RWPE1 (cell line): Measurements from ENCODE around the gene URI1.

ENCODE experiments used
- CTCF ChIA-PET: fragments of 350-600 bp; sonication (Branson Sonifier 250); formaldehyde crosslinking; extraction: SDS; loops from one replicate; lab custom pipeline; 2021; lab: Yijun Ruan, JAX
- POLR2A ChIA-PET: fragments of 400-600 bp; formaldehyde crosslinking; extraction: SDS; loops from one replicate; lab custom pipeline; 2020; ENCODE audit warnings: antibody characterized with exemption; ENCODE audit not compliant: low non-redundant PET; lab: Yijun Ruan, JAX
- DNase-seq: peaks from one replicate; pipeline ENCODE4 v3.0.0; 2012; ENCODE audit warnings: low spot score
- H3K27ac ChIP-seq: fragments of 450-650 bp; 2 replicates; pipeline ENCODE4 v1.5.1; 2017
- CTCF ChIP-seq: fragments of 450-650 bp; conservative IDR thresholded peaks from 2 replicates; pipeline ENCODE4 v1.5.1; 2017; ENCODE audit warnings: low read depth, mild to moderate bottlenecking

URI1 gene, protein sequence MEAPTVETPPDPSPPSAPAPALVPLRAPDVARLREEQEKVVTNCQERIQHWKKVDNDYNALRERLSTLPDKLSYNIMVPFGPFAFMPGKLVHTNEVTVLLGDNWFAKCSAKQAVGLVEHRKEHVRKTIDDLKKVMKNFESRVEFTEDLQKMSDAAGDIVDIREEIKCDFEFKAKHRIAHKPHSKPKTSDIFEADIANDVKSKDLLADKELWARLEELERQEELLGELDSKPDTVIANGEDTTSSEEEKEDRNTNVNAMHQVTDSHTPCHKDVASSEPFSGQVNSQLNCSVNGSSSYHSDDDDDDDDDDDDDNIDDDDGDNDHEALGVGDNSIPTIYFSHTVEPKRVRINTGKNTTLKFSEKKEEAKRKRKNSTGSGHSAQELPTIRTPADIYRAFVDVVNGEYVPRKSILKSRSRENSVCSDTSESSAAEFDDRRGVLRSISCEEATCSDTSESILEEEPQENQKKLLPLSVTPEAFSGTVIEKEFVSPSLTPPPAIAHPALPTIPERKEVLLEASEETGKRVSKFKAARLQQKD

GRCh38 chr19:29941828-29942403 is at the start of gene URI1:
Gene URI1 (plus strand): TSS chr19:29942239. CDS start chr19:29942548, 309 bp downstream.
- ChIA-PET CTCF (interaction anchor here (0.7 to 0.8 kb wide), 2 partner anchors 36 to 170 kb away, joined by 3 to 4 read pairs; no protein-coding TSS in a partner anchor), POLR2A (interaction anchor here (0.6 to 0.7 kb wide), 3 partner anchors 47 to 181 kb away, joined by 3 to 7 read pairs (median 3); no protein-coding TSS in a partner anchor)
- no peak for TF ChIP-seq CTCF
- peak within 1 kb of the TSS; percentile 78 for H3K27ac ChIP-seq
- peak; percentile 86 for DNase-seq

DNA sequence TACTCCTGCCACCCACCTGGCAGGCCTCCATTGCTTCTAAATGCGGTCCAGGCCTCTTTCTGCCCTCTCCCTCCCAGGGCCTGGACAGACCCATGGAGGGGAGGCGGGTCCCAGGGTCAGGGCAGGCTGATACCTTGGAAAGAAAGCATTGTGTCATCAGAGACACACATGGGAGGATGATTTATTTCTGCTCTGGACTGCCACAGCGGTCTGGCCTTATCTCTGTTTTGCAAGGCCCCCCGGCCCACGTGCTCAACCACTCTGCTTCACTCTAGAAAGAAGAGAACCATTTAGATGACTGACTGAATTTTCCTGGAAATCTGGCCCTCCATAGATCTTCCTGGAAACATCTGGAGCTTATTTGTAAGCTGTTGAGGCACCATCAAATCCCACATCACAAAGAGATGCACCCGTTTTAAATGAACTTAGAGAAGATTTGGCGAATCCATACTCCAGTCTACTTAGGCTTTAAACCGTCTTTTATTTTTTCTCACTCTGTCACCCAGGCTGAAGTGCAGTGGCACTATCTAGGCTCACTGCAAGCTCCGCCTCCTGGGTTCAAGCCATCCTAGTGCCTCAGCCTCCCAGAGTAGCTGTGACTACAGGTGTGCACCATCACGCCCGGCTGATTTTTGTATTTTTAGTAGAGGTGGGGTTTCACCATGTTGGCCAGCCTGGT is 48.3 kb upstream of the URI1 start:
- POLR2A ChIA-PET: no interaction called here
- CTCF ChIA-PET: interaction anchor here (0.7 kb wide), 1 partner anchor 20 kb away, joined by 3 read pairs; no protein-coding TSS in a partner anchor
- DNase-seq: no peak
- no peak for TF ChIP-seq CTCF
- no peak overlapping the region for H3K27ac ChIP-seq

DNA sequence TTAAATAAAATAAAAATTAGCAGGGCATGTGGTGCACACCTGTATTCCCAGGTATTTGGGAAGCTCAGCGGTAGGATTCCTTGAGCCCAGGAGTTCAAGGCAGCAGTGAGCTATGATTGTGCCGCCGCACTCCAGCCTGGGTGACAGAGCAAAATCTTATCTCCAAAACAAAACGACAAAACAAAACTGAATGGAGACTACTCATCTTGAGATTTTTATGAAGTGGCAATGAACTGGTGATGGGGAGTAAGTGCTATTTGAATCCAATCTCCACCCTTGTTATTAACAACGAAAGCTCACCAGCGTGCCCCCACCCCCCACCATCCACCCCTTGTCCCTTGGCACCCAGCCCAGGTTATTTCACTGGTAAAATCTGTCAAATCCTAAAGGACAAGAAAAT is 45.2 kb upstream of the URI1 start:
- no peak overlapping the region for H3K27ac ChIP-seq
- ChIA-PET CTCF (interaction anchor here (0.7 kb wide), 1 partner anchor 90 kb away, joined by 6 read pairs; no protein-coding TSS in a partner anchor), POLR2A (no interaction called here)
- TF ChIP-seq CTCF: no peak
- DNase-seq: no peak

DNA sequence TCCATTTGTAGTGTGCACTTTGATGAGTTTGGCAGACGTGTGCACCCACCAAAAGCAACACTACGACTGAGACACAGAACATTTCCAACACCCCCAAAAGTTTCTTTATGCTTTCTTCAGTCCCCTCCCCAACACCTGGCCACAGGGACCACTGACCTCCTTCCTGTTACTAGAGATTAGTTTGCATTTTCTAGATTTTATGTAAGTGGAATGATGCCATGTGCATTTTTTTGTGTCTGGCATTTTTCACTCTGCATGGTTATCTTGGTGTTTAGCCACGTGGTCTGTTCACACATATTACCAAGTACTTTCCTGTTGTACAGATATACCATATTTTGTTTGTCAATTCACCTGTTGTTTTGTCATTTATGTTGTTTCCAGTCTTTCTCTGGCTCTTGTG is 44.6 kb upstream of the URI1 start:
- POLR2A ChIA-PET: no interaction called here
- no peak overlapping the region for H3K27ac ChIP-seq
- CTCF ChIA-PET: no interaction called here
- TF ChIP-seq CTCF: no peak
- DNase-seq: no peak

DNA sequence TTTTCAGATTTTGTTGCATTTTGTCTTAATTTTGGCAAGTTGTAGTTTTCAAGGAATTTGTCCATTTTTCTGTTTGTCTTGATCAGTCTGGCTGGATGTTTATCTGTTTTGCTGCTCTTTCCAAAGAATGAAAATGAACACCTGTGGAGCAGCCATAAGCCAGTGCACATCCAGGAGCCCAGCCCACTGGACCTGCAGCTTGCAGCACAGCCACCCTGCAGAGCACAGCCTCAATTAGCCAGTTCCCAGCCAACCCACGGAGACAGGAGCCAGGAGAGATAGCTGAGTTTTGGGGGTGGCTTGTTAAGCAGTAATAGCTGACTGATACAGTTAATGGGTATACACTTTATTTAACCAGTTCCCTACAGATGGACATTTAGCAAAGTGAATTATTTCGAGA is 38.0 kb upstream of the URI1 start:
- no peak for TF ChIP-seq CTCF
- DNase-seq: no peak
- CTCF ChIA-PET: interaction anchor here (0.6 kb wide), 2 partner anchors 191 to 293 kb away, joined by 3 read pairs; no protein-coding TSS in a partner anchor
- POLR2A ChIA-PET: no interaction called here
- no peak overlapping the region for H3K27ac ChIP-seq
